Esophagus (tissue), 2 donors: ENCODE measurements around the gene CAPRIN2. TPM values are rescaled to one million over a fixed set of nuclear protein-coding genes. Genes with fewer than 3 reads are reported as not detected.
A peak's percentile ranks its signal among the peaks of the same experiment; 100 is the strongest.

ENCODE experiments used
- H3K27ac ChIP-seq, 2 donors: one replicate each; pipeline ENCODE4 v1.5.1; 2013; ENCODE audit warnings: low read depth in 2 of 2, mild to moderate bottlenecking in 2 of 2, inconsistent platforms in 1 of 2, low read length in 1 of 2, moderate library complexity in 1 of 2
- H3K27me3 ChIP-seq, 2 donors: one replicate each; pipeline ENCODE4 v1.6.1; 2013; ENCODE audit warnings: low read length in 2 of 2, control low read depth in 1 of 2, mild to moderate bottlenecking in 1 of 2; ENCODE audit not compliant: insufficient read depth in 2 of 2, control insufficient read depth in 1 of 2
- H3K36me3 ChIP-seq, 2 donors: one replicate each; pipeline ENCODE4 v1.6.1; 2013; ENCODE audit warnings: low read length in 1 of 2; ENCODE audit not compliant: control insufficient read depth in 2 of 2, insufficient read depth in 2 of 2
- H3K4me1 ChIP-seq, 2 donors: one replicate each; pipeline ENCODE4 v1.6.1; 2013; ENCODE audit warnings: low read length in 1 of 2; ENCODE audit not compliant: control insufficient read depth in 2 of 2, insufficient read depth in 2 of 2
- H3K4me3 ChIP-seq, 2 donors: one replicate each; pipeline ENCODE4 v1.5.1; 2013; ENCODE audit warnings: low read length in 2 of 2, mild to moderate bottlenecking in 2 of 2, low read depth in 1 of 2, moderate library complexity in 1 of 2
- H3K9me3 ChIP-seq, 2 donors: one replicate each; pipeline ENCODE4 v1.6.1; 2013; ENCODE audit warnings: mild to moderate bottlenecking in 2 of 2, low read depth in 1 of 2, low read length in 1 of 2, moderate library complexity in 1 of 2; ENCODE audit not compliant: control insufficient read depth in 2 of 2, insufficient read depth in 1 of 2
- WGBS, 2 donors: extraction: QIAGEN DNeasy Blood & Tissue Kit; methylation state at CpG; one replicate each; pipeline ENCODE4 v1.1.7; 2013; 5-methylcytosine and 5-hydroxymethylcytosine counted together
- polyA plus RNA-seq, 2 donors: library from polyadenylated mRNA; stranded (reverse); fragments of 200-250 nt; gene quantifications; one replicate each; pipeline ENCODE4 v1.2.3, GENCODE V29; 2013
- donor health status: healthy with polysubstance abuse.
- donor health status: Bipolar disorder and iron deficiency.

Gene CAPRIN2
- polyA plus RNA-seq, 2 donors: 6.0 to 11.0 TPM

- Histone ChIP-seq H3K27ac (no peak overlapping the region), H3K4me3 (no peak overlapping the region), H3K27me3 (no peaks in the 10 kb centered on the region), H3K36me3 (no peaks in the 10 kb centered on the region), H3K9me3 (no peaks in the 10 kb centered on the region), H3K4me1 (no peaks in the 10 kb centered on the region)
Measured at GRCh38 chr12:30774599-30774998, 19.8 kb upstream of the CAPRIN2 start.

GRCh38 chr12:30769802-30770201, 15.1 kb upstream of the CAPRIN2 start:
- 48 to 51% methylated on average over 2 of the region's 2 CpGs for WGBS, 2 donors
- no peaks in the 10 kb centered on the region for H3K4me1 ChIP-seq
- no peaks in the 10 kb centered on the region for H3K36me3 ChIP-seq
- H3K9me3 ChIP-seq: no peaks in the 10 kb centered on the region
- H3K4me3 ChIP-seq: no peak overlapping the region
- no peak overlapping the region for H3K27ac ChIP-seq
- no peaks in the 10 kb centered on the region for H3K27me3 ChIP-seq

GRCh38 chr12:30764251-30764650, 9.5 kb upstream of the CAPRIN2 start:
- Histone ChIP-seq H3K9me3 (no peaks in the 10 kb centered on the region), H3K27ac (no peak overlapping the region), H3K27me3 (no peaks in the 10 kb centered on the region), H3K36me3 (no peaks in the 10 kb centered on the region), H3K4me3 (no peak overlapping the region), H3K4me1 (no peaks in the 10 kb centered on the region)
- 36 to 55% methylated on average over 2 of the region's 2 CpGs for WGBS, 2 donors

GRCh38 chr12:30763053-30763452, 8.3 kb upstream of the CAPRIN2 start:
- no peaks in the 10 kb centered on the region for H3K9me3 ChIP-seq
- no peak overlapping the region for H3K4me3 ChIP-seq
- no peaks in the 10 kb centered on the region for H3K27me3 ChIP-seq
- H3K4me1 ChIP-seq: no peaks in the 10 kb centered on the region
- no peak overlapping the region for H3K27ac ChIP-seq
- 83 to 95% methylated on average over 3 of the region's 3 CpGs for WGBS, 2 donors
- H3K36me3 ChIP-seq: no peaks in the 10 kb centered on the region

- no peak overlapping the region for H3K4me3 ChIP-seq
- no peaks in the 10 kb centered on the region for H3K4me1 ChIP-seq
- H3K9me3 ChIP-seq: no peaks in the 10 kb centered on the region
- WGBS, 2 donors: 98% methylated on average over 2 of the region's 2 CpGs
- no peaks in the 10 kb centered on the region for H3K36me3 ChIP-seq
- no peak overlapping the region for H3K27ac ChIP-seq
- no peaks in the 10 kb centered on the region for H3K27me3 ChIP-seq
Measured at GRCh38 chr12:30761730-30762129, 7.0 kb upstream of the CAPRIN2 start.

- no peaks in the 10 kb centered on the region for H3K9me3 ChIP-seq
- WGBS, 2 donors: 67% methylated on average over 4 of the region's 4 CpGs
Measured at GRCh38 chr12:30757316-30757715, 2.6 kb upstream of the CAPRIN2 start.

GRCh38 chr12:30756074-30756473, 1.3 kb upstream of the CAPRIN2 start:
- Histone ChIP-seq H3K4me1 (no peaks in the 10 kb centered on the region), H3K27ac (no peak overlapping the region), H3K36me3 (no peaks in the 10 kb centered on the region), H3K4me3 (no peak overlapping the region), H3K27me3 (no peaks in the 10 kb centered on the region), H3K9me3 (no peaks in the 10 kb centered on the region)
- WGBS, 2 donors: 91 to 92% methylated on average over 10 of the region's 10 CpGs

More at GRCh38 chr12:30757316-30757715, 2.6 kb upstream of the CAPRIN2 start:
- Histone ChIP-seq H3K4me3 (no peak overlapping the region), H3K27ac (no peak overlapping the region), H3K27me3 (no peaks in the 10 kb centered on the region), H3K4me1 (no peaks in the 10 kb centered on the region), H3K36me3 (no peaks in the 10 kb centered on the region)

GRCh38 chr12:30755395-30755762, 628 bp upstream of the CAPRIN2 start:
- Histone ChIP-seq H3K9me3 (no peaks in the 10 kb centered on the region), H3K27ac (peak overlapping the region; percentile 90 to 94), H3K36me3 (no peaks in the 10 kb centered on the region), H3K4me3 (peak overlapping the region; percentile 68), H3K27me3 (no peaks in the 10 kb centered on the region), H3K4me1 (no peaks in the 10 kb centered on the region)
- WGBS, 2 donors: 12 to 14% methylated on average over 7 of the region's 7 CpGs

- H3K27me3 ChIP-seq: no peaks in the 10 kb centered on the region
- H3K4me3 ChIP-seq: peak overlapping the region; percentile 68
- 0% methylated on average over 39 to 40 of the region's 40 CpGs for WGBS, 2 donors
- no peaks in the 10 kb centered on the region for H3K4me1 ChIP-seq
- H3K27ac ChIP-seq: peak overlapping the region; percentile 88 to 90
- no peaks in the 10 kb centered on the region for H3K36me3 ChIP-seq
- H3K9me3 ChIP-seq: no peaks in the 10 kb centered on the region
Measured at GRCh38 chr12:30754383-30754749, 385 bp downstream of the CAPRIN2 start.

- H3K27ac ChIP-seq: peak overlapping the region; percentile 88 to 90
- WGBS, 2 donors: 11 to 12% methylated on average over 18 of the region's 18 CpGs
Measured at GRCh38 chr12:30753751-30754382, 884 bp downstream of the CAPRIN2 start.

More at GRCh38 chr12:30753751-30754382, 884 bp downstream of the CAPRIN2 start:
- H3K4me3 ChIP-seq: peak overlapping the region; percentile 68
- no peaks in the 10 kb centered on the region for H3K9me3 ChIP-seq
- no peaks in the 10 kb centered on the region for H3K4me1 ChIP-seq
- no peaks in the 10 kb centered on the region for H3K36me3 ChIP-seq
- H3K27me3 ChIP-seq: no peaks in the 10 kb centered on the region
